Activated B cell treated with CpG ODN at 0.5 μM for 24 hours (primary cell): ENCODE data around the gene JMJD1C. TPM values are rescaled to one million over a fixed set of nuclear protein-coding genes. Genes with fewer than 3 reads are reported as not detected.

Experiments used
- ATAC-seq: fragments of 200-7000 bp; cut with Tn5 transposase; one replicate; pipeline ENCODE4 v1.10.0; 2021; ENCODE audit warnings: low read depth, mild to moderate bottlenecking, moderate library complexity
- CTCF ChIA-PET: fragments of 350-600 bp; sonication (Branson Sonifier 250); formaldehyde crosslinking; loops from one replicate; lab custom pipeline; 2021; ENCODE audit warnings: antibody characterized with exemption; lab: Charles Lee
- POLR2A ChIA-PET: fragments of 350-600 bp; sonication (Branson Sonifier 250); formaldehyde crosslinking; loops from one replicate; lab custom pipeline; 2021; ENCODE audit warnings: antibody characterized with exemption; lab: Charles Lee
- DNase-seq: peaks from one replicate; pipeline ENCODE4 v3.0.0; 2022
- H3K27ac Mint-ChIP-seq: one replicate; pipeline ENCODE4 v1.8.0; 2020; ENCODE audit warnings: mixed read lengths
- H3K27me3 Mint-ChIP-seq: one replicate; pipeline ENCODE4 v1.8.0; 2021; ENCODE audit warnings: mixed read lengths
- H3K36me3 Mint-ChIP-seq: one replicate; pipeline ENCODE4 v1.8.0; 2021; ENCODE audit warnings: low read depth, mixed read lengths
- H3K4me1 Mint-ChIP-seq: one replicate; pipeline ENCODE4 v1.8.0; 2021; ENCODE audit warnings: mixed read lengths
- H3K4me3 Mint-ChIP-seq: one replicate; pipeline ENCODE4 v1.8.0; 2020; ENCODE audit warnings: mild to moderate bottlenecking, mixed read lengths
- H3K9me3 Mint-ChIP-seq: one replicate; pipeline ENCODE4 v1.8.0; 2020; ENCODE audit warnings: mixed read lengths
- CTCF ChIP-seq: fragments of 200-600 bp; IDR thresholded peaks from one replicate; pipeline ENCODE4 v1.8.0; 2022; ENCODE audit warnings: antibody characterized with exemption, mild to moderate bottlenecking
- intact Hi-C: fragments of 100-400 bp; cut with micrococcal nuclease; formaldehyde crosslinking; loops from one replicate; pipeline ENCODE4 v1.15.1; 2024
- total RNA-seq: library from RNA; stranded (reverse); gene quantifications from 2 replicates; pipeline ENCODE4 v1.2.3, GENCODE V29; 2022

The JMJD1C gene
- total RNA-seq, 1 donor from 2014 or later: 176 TPM

- TF ChIP-seq CTCF: no peak
- CTCF ChIA-PET: no interaction called here
- POLR2A ChIA-PET: interaction anchor here (0.7 kb wide), 1 partner anchor 14 kb away, joined by 3 read pairs; no protein-coding TSS in a partner anchor
- DNase-seq (no peak), ATAC-seq (no peak)
- Mint-ChIP-seq H3K4me3 (no peak overlapping the region), H3K36me3 (no peaks in the 10 kb centered on the region), H3K9me3 (no peaks in the 10 kb centered on the region), H3K4me1 (peaks cover 13% of the 10 kb centered on the region), H3K27ac (no peak overlapping the region), H3K27me3 (no peaks in the 10 kb centered on the region)
- intact Hi-C loops: loop anchor here (2.0 kb wide), 1 partner anchor 13 kb away; no protein-coding TSS in a partner anchor
Observed at GRCh38 chr10:63480237-63480636, 14.5 kb upstream of the JMJD1C start.

- ATAC-seq: no peak
- POLR2A ChIA-PET: no interaction called here
- H3K9me3 Mint-ChIP-seq: no peaks in the 10 kb centered on the region
- H3K4me3 Mint-ChIP-seq: no peak overlapping the region
- no peaks in the 10 kb centered on the region for H3K36me3 Mint-ChIP-seq
- intact Hi-C loops: no loop called here
- TF ChIP-seq CTCF: no peak
- H3K27ac Mint-ChIP-seq: no peak overlapping the region
- peaks cover 13% of the 10 kb centered on the region for H3K4me1 Mint-ChIP-seq
- DNase-seq: no peak
- no peaks in the 10 kb centered on the region for H3K27me3 Mint-ChIP-seq
- CTCF ChIA-PET: interaction anchor here (1.0 kb wide), 1 partner anchor 12 kb away, joined by 3 read pairs; the partner anchor contains the start of gene JMJD1C
Observed at GRCh38 chr10:63478564-63478963, 12.8 kb upstream of the JMJD1C start.

GRCh38 chr10:63477927-63478326 is 12.2 kb upstream of the JMJD1C start:
- no peak for TF ChIP-seq CTCF
- Mint-ChIP-seq H3K36me3 (no peaks in the 10 kb centered on the region), H3K27me3 (no peaks in the 10 kb centered on the region), H3K9me3 (no peaks in the 10 kb centered on the region), H3K27ac (no peak overlapping the region), H3K4me1 (peaks cover 11% of the 10 kb centered on the region), H3K4me3 (no peak overlapping the region)
- CTCF ChIA-PET: no interaction called here
- POLR2A ChIA-PET: no interaction called here
- DNase-seq (no peak), ATAC-seq (no peak)
- intact Hi-C loops: no loop called here

- intact Hi-C loops: no loop called here
- CTCF ChIA-PET: no interaction called here
- POLR2A ChIA-PET: no interaction called here
- no peaks in the 10 kb centered on the region for H3K9me3 Mint-ChIP-seq
- no peak overlapping the region for H3K27ac Mint-ChIP-seq
- no peak for TF ChIP-seq CTCF
- no peaks in the 10 kb centered on the region for H3K36me3 Mint-ChIP-seq
- no peak for DNase-seq
- H3K27me3 Mint-ChIP-seq: no peaks in the 10 kb centered on the region
- H3K4me3 Mint-ChIP-seq: no peak overlapping the region
- peaks cover 14% of the 10 kb centered on the region for H3K4me1 Mint-ChIP-seq
- ATAC-seq: no peak
Observed at GRCh38 chr10:63474488-63474887, 8.7 kb upstream of the JMJD1C start.

GRCh38 chr10:63470928-63471327 is 5.2 kb upstream of the JMJD1C start:
- ChIA-PET CTCF (no interaction called here), POLR2A (no interaction called here)
- H3K27ac Mint-ChIP-seq: no peak overlapping the region
- intact Hi-C loops: no loop called here
- H3K36me3 Mint-ChIP-seq: peaks cover 3% of the 10 kb centered on the region
- H3K4me1 Mint-ChIP-seq: peaks cover 11% of the 10 kb centered on the region
- no peak for ATAC-seq
- no peaks in the 10 kb centered on the region for H3K27me3 Mint-ChIP-seq
- no peaks in the 10 kb centered on the region for H3K9me3 Mint-ChIP-seq
- H3K4me3 Mint-ChIP-seq: no peak overlapping the region
- no peak for TF ChIP-seq CTCF
- no peak for DNase-seq
